HG02571 (cell line): ENCODE data around the gene PKP1.

Experiments used
- ATAC-seq: cut with Tn5 transposase; IDR thresholded peaks from one replicate; pipeline ENCODE4 v1.9.1; 2021; ENCODE audit warnings: mild to moderate bottlenecking, moderate library complexity; ENCODE audit not compliant: unreplicated experiment

The PKP1 gene

DNA sequence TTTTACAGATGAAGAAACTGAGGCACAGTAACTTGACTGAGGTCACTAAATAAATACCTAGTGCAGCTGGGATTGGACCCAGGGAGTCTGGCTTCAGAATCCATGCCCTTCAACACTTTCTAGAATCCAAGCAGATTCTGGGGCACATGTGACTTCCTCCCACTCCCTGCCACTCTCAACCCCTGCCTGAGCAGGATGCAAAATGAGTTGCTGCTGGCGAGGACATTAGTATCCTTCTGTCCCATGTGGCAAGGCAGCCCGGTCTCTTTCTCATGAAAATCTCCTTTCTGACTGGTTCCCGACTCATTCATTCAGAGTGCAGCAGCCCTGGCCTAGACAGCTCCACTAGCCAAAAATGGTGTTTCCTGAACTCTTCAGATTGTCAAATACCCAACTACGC, 65.8 kb downstream of the PKP1 start:
- ATAC-seq, result no peak

DNA sequence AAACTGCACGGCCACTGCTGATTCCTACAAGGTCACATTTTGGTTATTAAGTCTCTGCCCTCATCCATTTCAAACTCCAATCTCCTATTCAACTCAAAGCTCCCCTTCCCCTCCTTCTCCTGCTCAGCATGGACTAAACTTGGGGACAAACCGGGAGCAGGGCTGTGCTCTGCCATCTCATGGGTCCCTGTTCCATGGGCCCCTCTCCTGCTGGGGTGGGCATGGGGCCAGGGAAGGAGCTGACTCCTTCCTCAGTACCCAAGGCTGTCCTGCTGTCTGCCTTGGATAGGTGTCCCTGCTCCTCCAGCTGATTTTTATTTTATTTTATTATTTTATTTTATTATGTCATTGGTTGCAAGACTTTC, 67.0 kb downstream of the PKP1 start:
- no peak for ATAC-seq

DNA sequence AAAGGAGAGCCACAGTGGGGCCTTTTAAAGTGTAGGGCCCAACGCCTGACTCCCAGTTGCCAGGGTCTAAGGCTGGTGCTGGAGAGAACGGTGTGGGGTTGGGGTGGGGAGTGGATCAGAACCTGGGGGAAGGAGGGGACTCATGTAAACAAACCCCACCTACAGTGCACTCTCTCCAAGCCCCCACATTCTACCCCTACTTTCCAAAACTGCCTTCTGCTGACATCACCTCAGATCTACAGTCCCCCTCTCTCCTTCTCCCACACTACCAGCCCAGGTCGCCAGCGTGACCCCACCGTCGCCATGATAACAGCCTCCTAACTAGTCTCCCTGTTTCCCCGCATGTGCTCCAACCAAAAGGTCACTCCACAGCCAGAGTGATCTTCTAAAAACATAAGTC, 67.6 kb downstream of the PKP1 start:
- no peak for ATAC-seq

DNA sequence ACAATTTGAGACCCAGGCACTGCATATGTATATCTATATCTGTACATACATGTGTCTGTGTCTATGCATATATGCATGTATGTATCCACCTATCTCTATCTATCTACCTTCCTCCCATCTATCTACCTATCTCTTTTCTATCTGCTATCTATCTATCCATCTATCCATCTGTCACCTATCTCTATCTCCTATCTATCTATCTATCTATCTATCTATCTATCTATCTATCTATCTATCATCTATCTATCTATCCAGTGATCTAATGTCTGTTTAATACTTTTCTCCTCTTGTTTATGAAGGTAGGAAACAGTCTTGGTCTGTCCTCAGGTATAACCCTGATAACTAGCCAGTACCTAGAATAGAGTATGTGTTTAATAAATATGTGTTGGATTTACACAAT, 68.3 kb downstream of the PKP1 start:
- ATAC-seq, result no peak

DNA sequence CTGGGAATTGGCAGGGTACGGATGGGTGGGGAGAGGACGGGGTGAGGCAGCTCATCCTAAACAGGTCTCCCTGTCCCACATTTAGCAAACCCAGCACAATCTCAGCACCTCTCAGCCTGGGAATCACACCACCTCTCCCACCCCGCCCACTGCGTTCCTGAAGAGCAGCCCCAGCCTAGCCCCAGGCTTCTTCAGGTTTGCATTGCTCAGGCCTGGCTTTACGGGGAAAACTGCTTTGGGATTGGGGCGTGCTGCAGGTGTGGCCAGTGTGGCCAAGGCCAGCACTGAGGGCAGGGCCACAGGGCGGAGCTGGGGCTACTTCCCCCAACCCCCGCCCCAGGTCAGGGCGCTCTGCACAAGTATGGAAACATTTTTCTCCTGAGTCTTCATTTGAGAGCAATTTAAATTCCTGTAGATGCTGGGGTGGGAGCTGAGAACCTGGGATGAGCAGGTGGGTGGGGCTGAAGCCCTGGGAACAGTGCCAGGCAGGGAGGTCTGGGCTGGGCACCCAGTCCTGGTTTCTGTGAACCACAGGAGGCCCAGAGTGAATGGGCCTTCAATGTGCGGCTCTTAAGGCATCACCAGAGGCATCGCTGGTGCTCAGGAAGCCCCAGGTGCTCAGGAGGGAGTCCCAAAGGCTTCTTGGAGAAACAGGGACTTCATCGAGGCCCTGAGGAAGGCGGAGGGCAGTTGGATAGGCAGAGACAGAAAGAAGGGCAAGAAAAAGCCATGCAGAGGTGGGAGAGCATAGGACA, 70.1 kb downstream of the PKP1 start:
- ATAC-seq, result no peak

DNA sequence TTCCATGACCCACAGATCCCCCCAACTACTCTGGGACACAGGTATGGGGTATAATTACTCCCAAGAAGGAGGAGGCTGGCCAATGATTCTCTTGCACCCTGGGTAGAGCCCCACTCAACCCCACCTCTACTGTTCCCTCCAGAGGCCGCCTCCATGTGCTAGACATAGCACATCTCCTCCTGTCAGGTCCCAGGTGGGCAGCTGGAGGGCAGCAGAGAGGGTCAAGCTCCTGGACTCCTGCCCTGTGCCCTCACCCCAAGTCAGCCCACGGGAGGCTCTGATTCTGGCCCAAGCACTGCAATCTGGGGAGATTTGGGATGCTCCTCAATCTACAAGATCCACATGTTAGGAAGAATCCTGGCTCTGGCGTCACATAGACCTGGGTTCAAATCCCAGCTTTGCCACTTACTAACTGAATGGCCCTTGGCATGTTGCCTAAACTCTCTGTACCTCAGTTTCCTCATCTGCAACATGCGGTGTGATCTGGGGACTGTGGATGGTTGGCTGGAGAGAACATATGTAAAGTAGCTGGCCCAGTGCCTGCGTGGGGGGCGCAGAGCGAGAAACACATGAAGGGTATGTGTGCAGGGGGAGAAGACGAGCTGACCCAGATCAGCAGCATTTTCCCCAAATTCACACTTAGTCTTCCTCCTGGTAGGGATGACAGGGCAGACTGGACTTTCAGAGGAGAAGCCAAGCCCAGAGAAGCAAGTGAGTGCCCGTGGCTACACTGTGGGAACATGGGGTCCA, 71.0 kb downstream of the PKP1 start:
- ATAC-seq, result no peak

DNA sequence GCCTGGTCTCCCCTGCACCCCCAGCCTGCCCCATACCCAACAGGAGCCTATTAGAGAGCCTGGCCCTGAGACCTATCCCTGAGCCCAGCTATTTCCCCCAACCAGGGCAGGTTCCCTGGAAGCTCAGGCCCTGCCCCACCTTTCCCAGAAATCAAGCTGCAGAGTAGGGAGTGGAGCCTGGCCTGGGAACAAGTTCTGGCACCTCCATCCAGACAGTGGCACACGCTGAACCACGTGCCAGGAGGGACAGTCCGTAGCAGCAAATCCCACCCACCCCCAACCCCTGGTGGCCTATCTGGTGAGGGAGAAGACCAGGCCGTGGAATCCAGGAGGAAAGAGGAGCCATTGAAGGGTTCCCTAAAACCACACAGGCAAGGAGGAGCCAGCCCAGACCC, 71.6 kb downstream of the PKP1 start:
- no peak for ATAC-seq

DNA sequence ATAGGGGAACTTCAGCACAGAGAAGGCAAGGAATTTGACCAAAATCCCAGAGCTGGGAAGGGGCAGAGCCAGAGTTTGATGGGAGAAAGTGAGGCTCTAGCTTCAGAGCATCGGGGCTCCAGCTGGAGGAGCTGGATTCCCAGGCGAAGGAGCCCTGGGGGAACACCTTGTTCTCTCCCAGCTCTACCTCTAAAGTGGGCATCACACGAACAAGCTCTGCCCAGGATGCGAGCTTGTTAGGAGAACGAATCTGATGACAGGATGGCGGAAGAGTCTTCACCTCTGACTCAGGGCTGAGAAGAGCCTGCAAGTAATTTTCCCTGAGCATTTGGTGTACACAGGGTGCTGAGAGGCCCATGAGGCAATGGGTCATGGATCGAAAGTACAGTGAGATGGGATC, 72.2 kb downstream of the PKP1 start:
- no peak for ATAC-seq

DNA sequence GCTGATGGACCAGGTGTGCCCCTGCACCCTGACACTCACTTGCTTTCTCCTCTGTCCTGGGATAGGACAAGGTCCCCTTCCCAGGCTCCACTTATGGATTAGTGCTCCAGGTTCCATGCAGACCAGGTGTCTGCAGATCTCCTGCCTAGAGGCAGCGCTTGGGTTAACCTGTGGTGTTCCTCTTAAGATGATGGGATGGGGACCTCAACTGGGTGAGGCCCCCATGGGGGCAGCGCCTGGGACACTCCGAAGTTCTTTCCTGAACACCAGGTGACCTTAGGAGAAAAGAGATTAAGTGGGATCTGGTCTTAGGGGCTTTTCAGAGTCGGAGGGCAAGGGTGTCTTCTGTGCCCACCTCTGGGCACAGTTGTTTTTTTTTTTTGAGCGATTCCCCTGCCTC, 72.9 kb downstream of the PKP1 start:
- ATAC-seq, result no peak

DNA sequence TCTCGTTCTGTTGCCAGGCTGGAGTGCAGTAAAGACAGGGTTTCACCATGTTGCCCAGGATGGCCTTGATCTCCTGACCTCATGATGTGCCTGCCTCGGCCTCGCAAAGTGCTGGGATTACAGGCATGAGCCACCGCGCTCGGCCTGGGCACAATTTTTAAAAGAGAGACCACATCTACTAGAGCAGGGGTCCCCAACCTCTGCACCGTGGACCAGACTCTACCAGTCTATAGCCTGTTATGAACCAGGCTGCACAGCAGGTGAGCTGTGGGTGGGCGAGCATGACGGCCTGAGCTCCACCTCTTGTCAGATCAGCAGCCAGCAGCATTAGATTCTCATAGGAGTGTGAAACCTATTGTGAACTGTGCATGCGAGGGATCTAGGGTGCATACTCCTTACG, 73.4 kb downstream of the PKP1 start:
- no peak for ATAC-seq

DNA sequence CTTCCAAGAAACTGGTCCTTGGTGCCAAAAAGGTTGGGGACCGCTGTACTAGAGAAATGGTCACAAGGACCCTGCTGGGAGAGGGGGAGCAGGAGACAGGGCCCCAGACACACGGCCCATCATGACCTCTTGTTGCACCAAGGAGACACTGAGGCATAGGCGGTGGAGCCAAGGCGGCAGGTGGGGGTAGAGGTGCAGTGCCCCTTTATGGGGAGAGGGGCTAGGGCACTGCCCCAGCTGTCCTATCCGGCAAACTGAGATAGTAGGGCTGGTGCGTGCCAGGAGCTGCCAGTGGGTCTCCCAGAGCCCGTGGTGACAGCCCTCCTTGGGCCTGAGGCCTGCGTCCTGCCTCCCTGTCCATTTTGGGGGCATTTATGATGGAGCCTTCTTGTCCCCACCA, 73.9 kb downstream of the PKP1 start:
- ATAC-seq, result no peak

DNA sequence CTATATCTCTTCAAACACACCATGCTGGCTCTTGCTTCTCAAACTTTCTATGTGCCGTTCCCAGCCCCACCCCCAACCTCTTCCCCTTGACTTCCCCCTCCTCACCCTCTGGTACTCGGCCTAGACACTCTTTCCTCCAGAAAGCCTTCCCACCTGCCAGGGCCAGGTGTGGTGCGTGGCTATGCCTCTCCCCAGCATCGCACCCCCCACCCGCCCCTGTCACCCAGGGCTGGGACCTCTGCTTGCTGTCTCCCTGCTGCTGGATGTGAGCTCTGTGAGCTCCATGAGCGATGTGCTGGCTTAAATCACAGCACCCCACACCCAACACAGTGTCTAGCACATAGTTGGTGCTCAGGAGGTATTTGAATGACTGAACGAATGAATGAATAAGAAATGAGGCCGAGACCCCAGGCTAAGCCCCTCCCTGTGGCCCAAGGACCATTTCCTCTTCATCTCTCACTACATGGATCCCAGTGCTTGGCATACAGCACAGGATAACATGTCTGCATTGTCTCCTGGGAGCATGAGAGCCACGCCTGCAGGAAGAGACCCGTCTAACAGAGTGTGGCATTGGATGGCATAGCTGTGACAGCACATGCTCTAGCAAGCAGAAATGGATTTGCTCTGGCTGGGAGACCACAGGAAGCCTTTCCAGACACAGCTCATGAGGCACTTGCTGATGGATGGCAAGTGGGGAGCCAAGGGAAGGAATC, 74.5 kb downstream of the PKP1 start:
- no peak for ATAC-seq

DNA sequence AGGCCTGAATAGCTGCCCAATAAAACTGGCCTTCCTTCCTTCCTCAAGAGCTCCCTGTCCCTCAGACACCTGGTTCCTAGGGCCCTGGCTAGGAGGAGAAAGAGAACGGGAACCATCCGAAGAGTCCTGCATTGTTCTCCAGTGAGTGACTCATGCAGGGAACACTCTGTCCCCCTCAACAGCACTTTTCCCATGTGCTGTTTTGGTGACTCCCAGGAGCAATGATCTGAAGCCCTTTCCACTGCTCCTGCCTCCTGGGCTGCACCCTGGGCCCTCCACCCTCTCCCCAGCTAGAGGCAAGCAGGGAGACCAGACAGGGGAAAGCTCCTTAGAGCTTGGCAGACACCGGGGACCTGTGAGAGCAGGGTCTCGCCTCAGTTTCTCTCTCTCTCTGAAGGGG, 75.3 kb downstream of the PKP1 start:
- no peak for ATAC-seq

DNA sequence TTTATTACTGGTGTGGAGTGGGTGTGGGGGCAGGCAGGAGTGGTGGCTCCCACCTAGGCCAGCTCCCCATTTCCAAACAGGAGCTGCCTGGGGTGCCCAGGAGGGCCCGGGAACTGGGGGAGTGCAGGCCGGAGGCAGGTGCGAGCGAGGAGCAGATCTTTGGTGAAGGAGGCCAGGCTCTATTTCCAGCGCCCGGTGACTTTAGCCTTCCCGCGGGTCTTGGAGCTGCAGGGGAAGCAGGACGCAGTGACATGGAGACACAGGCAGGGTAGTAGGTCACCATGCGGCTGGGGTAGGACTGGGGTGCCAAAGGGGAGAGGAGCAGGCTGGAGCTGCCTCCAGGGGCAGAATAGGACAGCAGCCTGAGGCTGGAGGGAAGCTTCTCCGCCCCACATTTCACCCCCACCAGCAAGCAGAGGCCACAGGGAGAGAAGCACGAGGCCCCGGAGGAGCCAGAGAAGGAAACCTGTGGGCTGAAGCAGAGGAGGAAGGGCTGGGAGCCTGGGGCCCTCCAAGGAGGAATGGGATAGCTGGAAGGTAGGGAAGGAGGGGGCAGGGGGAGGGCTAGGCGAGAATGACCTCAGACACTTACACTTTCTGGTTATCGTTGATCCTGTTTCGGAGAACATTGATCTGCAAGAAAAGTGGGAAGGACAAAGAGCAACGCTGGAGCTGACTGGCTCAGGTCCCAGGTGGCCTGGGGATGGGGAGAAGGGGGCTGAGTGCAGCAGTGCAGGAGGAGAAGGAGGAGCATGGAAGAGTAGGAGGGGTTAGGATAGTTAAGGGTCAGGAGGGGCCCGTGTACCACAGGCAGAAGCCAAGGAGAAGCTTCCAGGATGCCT, 75.9 kb downstream of the PKP1 start:
- ATAC-seq, result no peak

DNA sequence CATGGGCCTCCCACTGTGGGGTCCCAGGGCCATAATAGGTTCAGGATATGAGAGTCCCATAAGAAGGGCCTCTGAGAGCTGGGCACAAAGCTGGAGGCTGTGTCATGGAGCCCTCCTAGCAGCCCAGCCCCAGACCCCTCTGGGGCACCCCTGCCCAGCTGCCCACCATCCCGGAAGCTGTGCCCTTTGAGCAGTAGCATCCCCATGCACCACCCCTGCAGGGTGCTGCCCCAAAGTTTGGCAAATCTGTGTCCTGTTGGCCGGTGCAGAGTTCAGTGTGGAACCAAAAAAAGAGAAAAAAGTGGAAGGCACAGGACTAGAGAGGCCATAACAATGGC, 76.5 kb downstream of the PKP1 start:
- no peak for ATAC-seq

DNA sequence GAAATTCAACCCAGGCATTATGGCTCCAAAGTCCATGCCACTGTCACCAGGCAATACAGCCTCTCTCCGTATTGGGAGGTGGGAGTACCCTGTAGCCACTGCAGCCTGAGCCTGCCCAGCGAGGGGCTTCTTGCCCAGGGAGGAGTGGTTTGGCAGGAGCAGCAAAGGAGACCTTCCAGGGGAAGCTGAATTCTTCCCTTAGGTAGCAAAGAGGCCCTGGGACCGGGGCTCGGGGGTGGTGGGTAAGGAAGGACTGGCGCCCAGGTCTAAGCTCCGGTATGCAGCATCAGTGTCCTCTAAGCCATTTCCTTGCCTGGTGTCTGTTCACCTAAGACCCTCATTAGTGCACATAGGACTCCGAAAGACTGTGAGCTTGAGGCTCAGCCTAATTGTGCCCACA, 77.2 kb downstream of the PKP1 start:
- no peak for ATAC-seq

DNA sequence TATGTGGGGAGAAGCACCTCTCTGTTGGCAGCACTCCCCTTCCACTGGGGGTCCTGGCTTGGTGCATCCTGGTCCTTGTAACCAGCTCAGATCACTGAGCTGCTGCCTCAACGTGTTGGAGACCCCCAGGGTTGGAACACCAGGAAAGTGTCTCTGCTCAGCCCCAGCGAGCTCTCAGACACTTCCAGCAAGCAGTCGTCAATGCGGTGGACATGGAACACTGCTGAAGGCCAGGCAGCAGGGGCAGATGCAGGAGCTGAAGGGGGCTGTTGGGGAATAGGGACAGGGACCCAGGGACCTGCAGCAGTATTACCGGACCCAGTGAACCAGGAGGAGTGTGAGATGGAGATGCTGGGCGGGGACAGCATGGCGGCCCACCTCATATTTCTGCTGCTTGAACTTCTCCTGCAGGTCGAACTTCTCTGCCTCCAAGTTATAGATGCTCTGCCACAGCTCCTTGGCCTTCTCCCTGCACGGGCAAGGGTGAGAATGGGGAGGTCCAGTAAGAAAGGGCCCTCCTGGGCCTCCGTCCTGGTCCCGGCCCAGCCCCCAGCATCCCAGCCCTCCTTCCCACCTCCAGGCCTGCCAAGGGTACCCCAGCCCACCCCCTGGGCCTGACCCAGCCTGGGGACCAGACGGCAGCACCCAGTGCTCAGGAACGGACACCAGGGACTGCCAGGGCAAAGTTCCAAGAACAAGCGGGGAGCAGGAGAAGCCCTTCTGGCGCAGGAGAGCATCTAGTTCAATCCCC, 77.8 kb downstream of the PKP1 start:
- no peak for ATAC-seq

DNA sequence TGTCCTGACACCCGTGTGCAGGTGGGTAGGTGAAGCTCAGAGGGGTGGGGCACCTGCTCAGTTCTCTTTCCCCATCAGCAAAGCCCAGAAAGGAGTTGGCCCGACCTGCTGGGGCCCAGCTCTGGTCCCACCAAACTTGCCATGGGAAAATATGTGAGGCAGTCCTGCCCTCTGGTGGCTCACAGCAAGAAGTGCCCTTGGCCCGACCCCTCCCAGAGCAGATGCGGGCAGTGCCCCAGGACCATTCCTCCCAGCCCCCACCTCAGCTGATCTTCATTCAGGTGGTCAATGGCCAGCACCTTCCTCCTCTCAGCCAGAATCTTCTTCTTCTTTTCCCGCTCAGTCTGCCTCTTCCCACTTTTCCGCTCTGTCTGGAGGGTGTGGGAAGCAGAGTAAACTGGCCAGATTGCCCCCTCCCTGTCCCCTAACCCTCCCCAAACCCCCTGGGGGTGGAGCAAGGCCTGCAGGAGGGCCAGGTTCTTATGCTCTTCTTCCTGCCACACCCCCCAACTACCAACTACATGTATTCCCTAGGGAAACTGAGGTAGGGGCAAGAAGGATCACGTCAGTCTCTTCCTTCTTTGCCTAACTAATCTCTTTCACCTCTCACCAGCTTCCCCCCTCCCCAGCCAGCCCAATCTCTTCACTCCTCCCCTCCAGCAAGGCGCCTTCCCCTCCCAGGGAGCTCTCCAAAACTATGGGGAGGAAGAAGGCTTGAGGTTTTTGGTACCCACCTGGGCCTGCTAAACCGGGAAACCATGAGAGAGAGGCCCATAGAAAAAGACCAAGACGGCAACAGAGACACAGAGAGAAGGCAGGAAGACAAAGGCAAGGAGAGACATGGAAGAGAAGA, 78.6 kb downstream of the PKP1 start:
- ATAC-seq, result no peak

DNA sequence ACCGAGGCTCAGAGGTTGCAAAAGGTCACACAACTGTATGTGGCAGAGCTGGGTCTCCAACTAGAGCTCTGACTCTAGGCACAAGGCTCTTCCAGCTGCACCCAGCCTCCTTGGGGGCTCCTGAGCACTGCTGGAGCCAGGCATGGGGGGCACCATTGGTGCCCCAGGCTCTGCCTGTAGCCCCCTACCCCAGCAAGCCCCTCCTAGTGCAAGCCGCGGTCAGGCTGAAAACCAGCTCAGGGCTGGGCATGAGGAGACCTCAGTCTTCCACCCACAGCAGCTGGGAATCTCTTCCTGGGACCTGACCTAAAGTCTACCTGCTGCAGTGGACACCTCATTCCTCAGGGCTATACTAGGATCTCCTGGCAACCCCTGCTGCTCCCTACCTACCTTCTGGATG, 79.6 kb downstream of the PKP1 start:
- ATAC-seq, result no peak

DNA sequence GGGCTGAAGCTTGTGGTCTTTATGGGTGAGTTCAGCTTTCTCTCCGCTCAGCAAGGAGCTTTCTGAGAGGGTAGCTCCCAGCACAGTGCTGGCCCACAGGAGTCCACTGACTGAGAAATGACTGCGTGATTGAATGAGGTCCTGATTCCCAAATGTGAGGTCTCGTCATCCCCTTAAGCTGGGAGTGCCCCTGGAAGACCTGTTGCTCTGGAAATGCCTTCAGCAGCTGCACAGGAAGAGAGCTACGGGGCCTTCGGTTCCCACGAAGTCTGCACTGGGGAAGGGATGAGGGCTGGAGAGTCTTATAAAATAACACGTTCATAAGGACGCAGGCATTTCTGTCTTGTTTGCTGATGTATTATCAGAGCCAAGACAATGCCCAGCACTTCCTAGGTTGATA, 80.2 kb downstream of the PKP1 start:
- ATAC-seq, result no peak
